HCT116 (cell line): ENCODE data around the gene NCOA1. TPM values are rescaled to one million over a fixed set of nuclear protein-coding genes. Genes with fewer than 3 reads are reported as not detected.

ENCODE experiments used
- ATAC-seq: fragments of 200-7000 bp; cut with Tn5 transposase; 2 replicates; pipeline ENCODE4 v1.9.1; 2020; ENCODE audit warnings: mild to moderate bottlenecking, moderate library complexity
- BruUV-seq: library from RNA; stranded (reverse); fragments of 400-500 nt; replicated peaks from 2 replicates; lab custom pipeline; 2021; lab: Mats Ljungman, UMichigan
- CTCF ChIA-PET: fragments of 300-600 bp; sonication (Branson Sonifier 250); formaldehyde crosslinking; loops from one replicate; lab custom pipeline; 2021; ENCODE audit warnings: antibody characterized with exemption; lab: Charles Lee
- POLR2A ChIA-PET: fragments of 300-600, 350-600 bp; sonication (Branson Sonifier 250); formaldehyde crosslinking; loops from one replicate; lab custom pipeline; 2021; ENCODE audit warnings: antibody characterized with exemption; lab: Charles Lee
- RAD21 ChIA-PET, 2 experiments: fragments of 300-600 bp; sonication (Branson Sonifier 250); formaldehyde crosslinking; loops; one replicate each; lab custom pipeline; 2023; ENCODE audit warnings: low total read pairs in 2 of 2; ENCODE audit not compliant: uncharacterized antibody in 2 of 2, unreplicated experiment in 2 of 2, low non-redundant PET in 1 of 2; lab: Charles Lee
- DNase-seq: peaks from one replicate; pipeline ENCODE4 v3.0.0-alpha.2; 2010; ENCODE audit warnings: low read depth, low spot score
- H2AFZ ChIP-seq: fragments of 200-600 bp; shearing (Covaris generic), sonication (generic); 2 replicates; pipeline ENCODE4 v1.6.1; 2017; ENCODE audit warnings: low read depth, mixed run types, mixed read lengths, antibody characterized with exemption, low read length; ENCODE audit not compliant: poor library complexity, severe bottlenecking
- H3K27ac ChIP-seq: 2 replicates; pipeline ENCODE4 v1.5.1; 2012; ENCODE audit warnings: low read depth, low read length
- H3K27me3 ChIP-seq: fragments of 200-600 bp; sonication (generic); 2 replicates; pipeline ENCODE4 v1.6.1; 2016; ENCODE audit warnings: mixed run types, low read length, mixed read lengths; ENCODE audit not compliant: insufficient read depth
- H3K36me3 ChIP-seq, 2 experiments: fragments of 200-500 bp in 1 of 2; fragments of 200-600 bp in 1 of 2; sonication (Bioruptor generic) in 1 of 2; sonication (generic) in 1 of 2; 2 replicates each; pipeline versions ENCODE4 v1.5.1 to v1.6.1; 2014 to 2016; ENCODE audit warnings: low read length in 2 of 2, inconsistent platforms in 1 of 2, mixed read lengths in 1 of 2, mixed run types in 1 of 2; ENCODE audit not compliant: insufficient read depth in 2 of 2, control insufficient read depth in 1 of 2
- H3K4me1 ChIP-seq, 2 experiments: fragments of 200-600 bp in 1 of 2; sonication (generic) in 1 of 2; 2 replicates each; pipeline versions ENCODE4 v1.5.1 to v1.6.1; 2012 to 2017; ENCODE audit warnings: low read length in 2 of 2, inconsistent platforms in 1 of 2, mild to moderate bottlenecking in 1 of 2, mixed read lengths in 1 of 2, mixed run types in 1 of 2, moderate library complexity in 1 of 2; ENCODE audit not compliant: insufficient read depth in 2 of 2, control insufficient read depth in 1 of 2
- H3K4me2 ChIP-seq: fragments of 200-600 bp; sonication (generic); 2 replicates; pipeline ENCODE4 v1.6.1; 2017; ENCODE audit warnings: mixed run types, low read length, mixed read lengths
- H3K4me3 ChIP-seq, 2 experiments: fragments of 200-600 bp in 1 of 2; sonication (generic) in 1 of 2; replicated peaks in 1 of 2; 2 replicates each; pipeline ENCODE4 v1.5.1; 2011 to 2016; ENCODE audit warnings: low read length in 2 of 2, control low read depth in 1 of 2, low read depth in 1 of 2, mild to moderate bottlenecking in 1 of 2, mixed read lengths in 1 of 2, mixed run types in 1 of 2
- H3K79me2 ChIP-seq: fragments of 200-600 bp; sonication (generic); 2 replicates; pipeline ENCODE4 v1.6.1; 2017; ENCODE audit warnings: mild to moderate bottlenecking, mixed run types, low read length, moderate library complexity, mixed read lengths; ENCODE audit not compliant: insufficient read depth
- H3K9ac ChIP-seq: fragments of 200-600 bp; sonication (generic); 2 replicates; pipeline ENCODE4 v1.6.1; 2016; ENCODE audit warnings: low read length, mixed read lengths
- H3K9me2 ChIP-seq: fragments of 200-600 bp; sonication (generic), shearing (Covaris generic); 2 replicates; pipeline ENCODE4 v1.6.1; 2017; ENCODE audit warnings: mixed run types, mild to moderate bottlenecking, moderate library complexity; ENCODE audit not compliant: insufficient read depth
- H3K9me3 ChIP-seq, 2 experiments: fragments of 200-500 bp in 1 of 2; fragments of 200-600 bp in 1 of 2; sonication (Bioruptor generic) in 1 of 2; sonication (generic) in 1 of 2; 2 replicates each; pipeline ENCODE4 v1.6.1; 2014 to 2017; ENCODE audit warnings: low read length in 2 of 2, mixed read lengths in 2 of 2, inconsistent platforms in 1 of 2, low read depth in 1 of 2, mild to moderate bottlenecking in 1 of 2, mixed run types in 1 of 2, moderate library complexity in 1 of 2; ENCODE audit not compliant: control insufficient read depth in 1 of 2, insufficient read depth in 1 of 2
- H4K20me1 ChIP-seq: fragments of 200-600 bp; sonication (generic), shearing (Covaris generic); 2 replicates; pipeline ENCODE4 v1.6.1; 2017; ENCODE audit warnings: mixed run types, mild to moderate bottlenecking, moderate library complexity; ENCODE audit not compliant: insufficient read depth
- CBX3 ChIP-seq: IDR thresholded peaks from 2 replicates; pipeline ENCODE4 v1.6.1; 2012; ENCODE audit warnings: low read depth
- CEBPB ChIP-seq: IDR thresholded peaks from 2 replicates; pipeline ENCODE4 v1.6.1; 2012; ENCODE audit warnings: low read depth
- EGR1 ChIP-seq: IDR thresholded peaks from 2 replicates; pipeline ENCODE4 v1.6.1; 2012; ENCODE audit warnings: low read depth
- ELF1 ChIP-seq: IDR thresholded peaks from 2 replicates; pipeline ENCODE4 v1.6.1; 2012; ENCODE audit warnings: low read depth, borderline replicate concordance
- EZH2 ChIP-seq: fragments of 200-600 bp; sonication (generic); IDR thresholded peaks from 2 replicates; pipeline ENCODE4 v1.6.1; 2017; ENCODE audit warnings: antibody characterized with exemption, mixed run types
- EZH2phosphoT487 ChIP-seq: fragments of 200-600 bp; IDR thresholded peaks from 2 replicates; pipeline ENCODE4 v1.6.1; 2018; ENCODE audit warnings: antibody characterized with exemption, borderline replicate concordance
- POLR2A ChIP-seq: IDR thresholded peaks from 2 replicates; pipeline ENCODE4 v1.7.0; 2011; ENCODE audit warnings: borderline replicate concordance; ENCODE audit not compliant: insufficient read depth, insufficient read length; ENCODE audit errors: extremely low read depth
- POLR2AphosphoS5 ChIP-seq: IDR thresholded peaks from 2 replicates; pipeline ENCODE4 v1.6.1; 2011; ENCODE audit warnings: mild to moderate bottlenecking, low read depth, low read length, moderate library complexity
- RAD21 ChIP-seq: IDR thresholded peaks from 2 replicates; pipeline ENCODE4 v1.6.1; 2012; ENCODE audit warnings: low read depth, mild to moderate bottlenecking
- SP1 ChIP-seq: IDR thresholded peaks from 2 replicates; pipeline ENCODE4 v1.6.1; 2012; ENCODE audit warnings: low read depth
- SRF ChIP-seq: IDR thresholded peaks from 2 replicates; pipeline ENCODE4 v1.6.1; 2012; ENCODE audit warnings: low read depth
- TCF7L2 ChIP-seq: IDR thresholded peaks from 2 replicates; pipeline ENCODE4 v1.7.0; 2011; ENCODE audit warnings: borderline replicate concordance, inconsistent platforms; ENCODE audit not compliant: insufficient read depth, insufficient read length; ENCODE audit errors: extremely low read depth
- YY1 ChIP-seq: IDR thresholded peaks from 2 replicates; pipeline ENCODE4 v1.6.1; 2011; ENCODE audit warnings: low read length, low read depth, moderate library complexity, mild to moderate bottlenecking; ENCODE audit not compliant: insufficient replicate concordance; ENCODE audit errors: extremely low read depth
- ZFX ChIP-seq: fragments of 450-650 bp; IDR thresholded peaks from 2 replicates; pipeline ENCODE4 v1.6.1; 2017
- ZNF274 ChIP-seq: fragments of 200-500 bp; sonication (Bioruptor generic); IDR thresholded peaks from 2 replicates; pipeline ENCODE4 v1.6.1; 2014; ENCODE audit warnings: mild to moderate bottlenecking, low read depth, low read length, inconsistent platforms
- intact Hi-C: fragments of 100-400 bp; cut with micrococcal nuclease; formaldehyde crosslinking; loops from 2 replicates; pipeline ENCODE4 v1.10.0; 2022
- total RNA-seq: library from RNA; stranded (reverse); gene quantifications from one replicate; pipeline ENCODE4 v1.2.1, GENCODE V29; 2021; ENCODE audit not compliant: unreplicated experiment
- TF ChIP-seq, protein P1 (sequence below): IDR thresholded peaks from 2 replicates; pipeline ENCODE4 v1.6.1; 2012
- TF ChIP-seq, protein P2 (sequence below): IDR thresholded peaks from 2 replicates; pipeline ENCODE4 v1.6.1; 2012
- TF ChIP-seq, protein P3 (sequence below), 3 experiments: fragments of 200-600 bp in 1 of 3; sonication (generic) in 1 of 3; IDR thresholded peaks in 2 of 3; conservative IDR thresholded peaks in 1 of 3; 2 replicates each; pipeline ENCODE4 v1.5.1; 2012 to 2017; ENCODE audit warnings: low read depth in 2 of 3, low read length in 2 of 3, antibody characterized with exemption in 1 of 3, borderline replicate concordance in 1 of 3, control low read depth in 1 of 3, mild to moderate bottlenecking in 1 of 3, mixed read lengths in 1 of 3, mixed run types in 1 of 3, moderate library complexity in 1 of 3; ENCODE audit not compliant: insufficient read depth in 1 of 3
- TF ChIP-seq, protein P4 (sequence below): IDR thresholded peaks from 2 replicates; pipeline ENCODE4 v1.6.1; 2012; ENCODE audit warnings: low read depth

NCOA1 gene
- total RNA-seq, 1 experiment from 2014 or later, result 10.4 TPM

DNA sequence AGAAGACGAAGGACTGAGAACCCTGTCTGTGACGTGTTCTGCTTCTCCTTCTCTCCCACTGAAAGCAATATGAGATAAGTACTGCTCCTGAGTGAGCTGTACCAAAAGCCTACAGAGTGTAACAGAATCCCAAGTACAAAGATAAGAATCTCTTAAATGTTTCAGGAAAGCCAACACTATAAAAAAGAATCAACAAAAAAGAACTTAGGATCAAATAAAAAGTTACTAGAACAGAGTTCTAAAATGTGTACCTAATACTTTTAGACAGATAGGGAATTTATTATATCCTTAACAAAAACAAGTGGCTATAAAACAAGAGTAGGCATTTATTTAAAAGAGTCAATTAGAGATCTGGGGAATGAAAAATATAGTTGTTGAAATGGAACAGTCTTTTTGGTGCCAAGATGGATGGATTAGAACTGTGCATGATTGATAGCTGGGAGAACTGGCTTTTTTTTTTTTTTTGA is 49.0 kb downstream of the NCOA1 start:
- TF ChIP-seq POLR2AphosphoS5 (no peak), EGR1 (no peak), YY1 (no peak), RAD21 (no peak), CBX3 (no peak), ZNF274 (no peak), EZH2 (no peak), ZFX (no peak), EZH2phosphoT487 (no peak), SP1 (no peak), TCF7L2 (no peak), ELF1 (no peak), CEBPB (no peak), SRF (no peak), POLR2A (no peak)
- TF ChIP-seq, protein P1, sequence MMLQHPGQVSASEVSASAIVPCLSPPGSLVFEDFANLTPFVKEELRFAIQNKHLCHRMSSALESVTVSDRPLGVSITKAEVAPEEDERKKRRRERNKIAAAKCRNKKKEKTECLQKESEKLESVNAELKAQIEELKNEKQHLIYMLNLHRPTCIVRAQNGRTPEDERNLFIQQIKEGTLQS, result no peak
- TF ChIP-seq, protein P2, sequence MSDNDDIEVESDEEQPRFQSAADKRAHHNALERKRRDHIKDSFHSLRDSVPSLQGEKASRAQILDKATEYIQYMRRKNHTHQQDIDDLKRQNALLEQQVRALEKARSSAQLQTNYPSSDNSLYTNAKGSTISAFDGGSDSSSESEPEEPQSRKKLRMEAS, result no peak
- TF ChIP-seq, protein P3, sequence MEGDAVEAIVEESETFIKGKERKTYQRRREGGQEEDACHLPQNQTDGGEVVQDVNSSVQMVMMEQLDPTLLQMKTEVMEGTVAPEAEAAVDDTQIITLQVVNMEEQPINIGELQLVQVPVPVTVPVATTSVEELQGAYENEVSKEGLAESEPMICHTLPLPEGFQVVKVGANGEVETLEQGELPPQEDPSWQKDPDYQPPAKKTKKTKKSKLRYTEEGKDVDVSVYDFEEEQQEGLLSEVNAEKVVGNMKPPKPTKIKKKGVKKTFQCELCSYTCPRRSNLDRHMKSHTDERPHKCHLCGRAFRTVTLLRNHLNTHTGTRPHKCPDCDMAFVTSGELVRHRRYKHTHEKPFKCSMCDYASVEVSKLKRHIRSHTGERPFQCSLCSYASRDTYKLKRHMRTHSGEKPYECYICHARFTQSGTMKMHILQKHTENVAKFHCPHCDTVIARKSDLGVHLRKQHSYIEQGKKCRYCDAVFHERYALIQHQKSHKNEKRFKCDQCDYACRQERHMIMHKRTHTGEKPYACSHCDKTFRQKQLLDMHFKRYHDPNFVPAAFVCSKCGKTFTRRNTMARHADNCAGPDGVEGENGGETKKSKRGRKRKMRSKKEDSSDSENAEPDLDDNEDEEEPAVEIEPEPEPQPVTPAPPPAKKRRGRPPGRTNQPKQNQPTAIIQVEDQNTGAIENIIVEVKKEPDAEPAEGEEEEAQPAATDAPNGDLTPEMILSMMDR (IDR thresholded peaks at IDR 0.05 in 2 of 3, conservative IDR thresholded peaks at IDR 0.05 in 1 of 3; ENCODE audit: borderline replicate concordance in 1 of 3, insufficient read depth in 1 of 3, low read depth in 2 of 3, low read length in 2 of 3), result no peak
- TF ChIP-seq, protein P4, sequence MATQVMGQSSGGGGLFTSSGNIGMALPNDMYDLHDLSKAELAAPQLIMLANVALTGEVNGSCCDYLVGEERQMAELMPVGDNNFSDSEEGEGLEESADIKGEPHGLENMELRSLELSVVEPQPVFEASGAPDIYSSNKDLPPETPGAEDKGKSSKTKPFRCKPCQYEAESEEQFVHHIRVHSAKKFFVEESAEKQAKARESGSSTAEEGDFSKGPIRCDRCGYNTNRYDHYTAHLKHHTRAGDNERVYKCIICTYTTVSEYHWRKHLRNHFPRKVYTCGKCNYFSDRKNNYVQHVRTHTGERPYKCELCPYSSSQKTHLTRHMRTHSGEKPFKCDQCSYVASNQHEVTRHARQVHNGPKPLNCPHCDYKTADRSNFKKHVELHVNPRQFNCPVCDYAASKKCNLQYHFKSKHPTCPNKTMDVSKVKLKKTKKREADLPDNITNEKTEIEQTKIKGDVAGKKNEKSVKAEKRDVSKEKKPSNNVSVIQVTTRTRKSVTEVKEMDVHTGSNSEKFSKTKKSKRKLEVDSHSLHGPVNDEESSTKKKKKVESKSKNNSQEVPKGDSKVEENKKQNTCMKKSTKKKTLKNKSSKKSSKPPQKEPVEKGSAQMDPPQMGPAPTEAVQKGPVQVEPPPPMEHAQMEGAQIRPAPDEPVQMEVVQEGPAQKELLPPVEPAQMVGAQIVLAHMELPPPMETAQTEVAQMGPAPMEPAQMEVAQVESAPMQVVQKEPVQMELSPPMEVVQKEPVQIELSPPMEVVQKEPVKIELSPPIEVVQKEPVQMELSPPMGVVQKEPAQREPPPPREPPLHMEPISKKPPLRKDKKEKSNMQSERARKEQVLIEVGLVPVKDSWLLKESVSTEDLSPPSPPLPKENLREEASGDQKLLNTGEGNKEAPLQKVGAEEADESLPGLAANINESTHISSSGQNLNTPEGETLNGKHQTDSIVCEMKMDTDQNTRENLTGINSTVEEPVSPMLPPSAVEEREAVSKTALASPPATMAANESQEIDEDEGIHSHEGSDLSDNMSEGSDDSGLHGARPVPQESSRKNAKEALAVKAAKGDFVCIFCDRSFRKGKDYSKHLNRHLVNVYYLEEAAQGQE, result no peak
- TF ChIP-seq, all 23 proteins: peak for 0
- CTCF ChIA-PET, result no interaction called here
- Histone ChIP-seq H2AFZ (no peak overlapping the region), H3K4me1 (no peaks in the 10 kb centered on the region), H3K4me2 (no peak overlapping the region), H3K27ac (no peak overlapping the region), H3K79me2 (no peaks in the 10 kb centered on the region), H3K36me3 (no peaks in the 10 kb centered on the region), H3K9ac (no peak overlapping the region), H3K9me2 (no peaks in the 10 kb centered on the region), H3K27me3 (no peaks in the 10 kb centered on the region), H4K20me1 (no peaks in the 10 kb centered on the region), H3K9me3 (no peaks in the 10 kb centered on the region), H3K4me3 (no peak overlapping the region)
- no TSS peak for BruUV-seq
- intact Hi-C loops, result no loop called here
- POLR2A ChIA-PET, result no interaction called here
- DNase-seq (no peak), ATAC-seq (no peak)
- RAD21 ChIA-PET, result no interaction called here
